ENCODE measurements around the gene FRMD4A. TPM values are rescaled to one million over a fixed set of nuclear protein-coding genes. Genes with fewer than 3 reads are reported as not detected.
"Not testable (repeated sequence)": the region's sequence is repeated elsewhere in the genome, so short reads cannot be mapped to it uniquely, and the experiment has no call there.

FRMD4A gene
- total and polyA plus RNA-seq, 7 donors, result 2.9 to 9.1 (median 6.2) TPM

DNA sequence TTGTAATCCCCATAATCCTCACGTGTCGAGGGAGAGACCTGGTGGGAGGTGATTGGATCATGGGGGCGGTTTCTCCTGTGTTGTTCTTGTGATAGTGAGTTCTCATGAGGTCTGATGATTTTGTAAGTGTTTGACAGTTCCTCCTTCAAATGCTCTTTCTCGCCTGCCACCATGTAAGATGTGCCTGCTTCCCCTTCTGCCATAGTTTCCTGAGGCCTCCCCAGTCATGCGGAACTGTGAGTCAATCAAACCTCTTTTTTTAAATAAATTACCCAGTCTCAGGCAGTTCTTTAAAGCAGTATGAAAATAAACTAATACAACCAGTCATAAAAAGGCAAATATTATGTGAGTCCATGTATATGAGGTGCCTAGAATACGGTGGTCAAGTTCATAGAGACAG, 87.5 kb downstream of the FRMD4A start:
- intact Hi-C loops (cut with DNase I), result no loop called here
- no peaks in the 10 kb centered on the region for H3K36me3 ChIP-seq (ENCODE audit: insufficient read depth in 1 of 2, low read depth in 1 of 2)
- no peaks in the 10 kb centered on the region for H3K4me1 ChIP-seq
- no peak for TF ChIP-seq CTCF (IDR thresholded peaks at IDR 0.05)
- H3K27me3 ChIP-seq (ENCODE audit: insufficient read depth in 3 of 3, low read length in 2 of 3), result no peaks in the 10 kb centered on the region
- H3K27ac ChIP-seq, result no peak overlapping the region
- ATAC-seq (no peak), DNase-seq (no peak)
- WGBS, 3 donors, result 82 to 94% (median 88%) methylated on average over 6 of the region's 6 CpGs
- no peaks in the 10 kb centered on the region for H3K9me3 ChIP-seq
- no peak overlapping the region for H3K4me3 ChIP-seq

- no peak for TF ChIP-seq CTCF (IDR thresholded peaks at IDR 0.05)
- 57 to 67% (median 65%) methylated on average over 1 of the region's 1 CpG for WGBS, 3 donors
- intact Hi-C loops (cut with DNase I), result no loop called here
These were observed 89.5 kb downstream of the FRMD4A start for GRCh38 chr10:14241196-14241595.

DNA sequence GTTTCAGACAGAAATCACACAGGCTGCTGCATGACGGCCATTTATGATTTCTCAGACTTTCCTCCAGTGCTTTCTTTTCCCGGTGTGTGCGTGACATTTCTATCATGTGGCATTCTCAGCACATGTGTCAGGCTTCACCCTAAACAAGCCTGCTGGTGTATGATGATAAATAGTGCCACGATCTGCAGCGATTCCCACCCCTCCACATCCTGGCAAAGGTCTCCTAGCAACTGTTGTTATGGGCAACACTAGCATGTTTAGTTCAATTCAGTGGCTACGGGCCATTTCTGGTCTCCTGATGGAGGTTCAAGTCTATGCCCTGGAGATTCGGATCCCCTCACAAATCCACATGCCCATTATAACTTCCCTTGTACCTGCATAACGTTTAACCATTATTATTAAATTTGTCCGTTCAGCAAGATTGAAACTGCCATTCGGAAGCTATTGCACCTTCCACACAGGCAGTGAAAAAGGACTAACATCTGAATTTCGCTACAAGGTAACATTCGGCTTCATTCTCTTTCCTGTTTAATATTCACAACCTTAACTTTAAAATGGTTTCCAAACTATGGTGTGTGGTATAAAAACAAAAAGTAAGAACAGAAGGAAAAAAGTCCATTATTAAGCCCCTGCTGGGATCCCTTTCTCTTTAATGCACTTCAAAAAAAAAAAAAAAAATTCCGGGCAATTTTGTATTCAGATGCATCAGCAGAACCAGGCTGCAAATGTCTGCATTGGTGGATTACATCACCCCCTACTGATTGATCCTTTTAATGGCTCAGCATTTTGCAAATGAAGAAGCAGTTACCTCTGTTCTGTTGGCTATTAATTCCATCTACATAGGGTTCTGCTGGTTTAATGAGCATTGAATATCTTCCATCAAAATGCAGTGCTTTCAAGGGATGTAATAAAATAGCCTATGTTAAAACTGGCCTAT, 90.2 kb downstream of the FRMD4A start:
- intact Hi-C loops (cut with DNase I), result no loop called here

More at GRCh38 chr10:14241196-14241595, 89.5 kb downstream of the FRMD4A start:
- DNase-seq (no peak), ATAC-seq (no peak)
- no peaks in the 10 kb centered on the region for H3K9me3 ChIP-seq
- H3K27me3 ChIP-seq (ENCODE audit: insufficient read depth in 3 of 3, low read length in 2 of 3), result no peaks in the 10 kb centered on the region
- H3K27ac ChIP-seq, result no peak overlapping the region
- H3K4me3 ChIP-seq, result no peak overlapping the region
- H3K4me1 ChIP-seq, result no peaks in the 10 kb centered on the region
- no peaks in the 10 kb centered on the region for H3K36me3 ChIP-seq (ENCODE audit: insufficient read depth in 1 of 2, low read depth in 1 of 2)

GRCh38 chr10:14238659-14239058, 92.1 kb downstream of the FRMD4A start:
- DNase-seq; ATAC-seq; H3K27me3 ChIP-seq (ENCODE audit: insufficient read depth in 3 of 3, low read length in 2 of 3); H3K4me3 ChIP-seq; H3K27ac ChIP-seq; H3K9me3 ChIP-seq; H3K4me1 ChIP-seq; intact Hi-C loops (cut with DNase I); H3K36me3 ChIP-seq (ENCODE audit: insufficient read depth in 1 of 2, low read depth in 1 of 2): not testable (repeated sequence)
- WGBS, 3 donors, result 94 to 98% (median 96%) methylated on average over 3 of the region's 3 CpGs

More for the DNA sequence above, 90.2 kb downstream of the FRMD4A start:
- Histone ChIP-seq H3K4me1 (no peaks in the 10 kb centered on the region), H3K36me3 (ENCODE audit: insufficient read depth in 1 of 2, low read depth in 1 of 2) (no peaks in the 10 kb centered on the region), H3K27me3 (ENCODE audit: insufficient read depth in 3 of 3, low read length in 2 of 3) (no peaks in the 10 kb centered on the region), H3K9me3 (no peaks in the 10 kb centered on the region), H3K27ac (no peak overlapping the region), H3K4me3 (no peak overlapping the region)
- 47 to 52% (median 49%) methylated on average over 13 of the region's 13 CpGs for WGBS, 3 donors
- no peak for ATAC-seq
- no peak for TF ChIP-seq CTCF (IDR thresholded peaks at IDR 0.05)
- DNase-seq, result no peak

DNA sequence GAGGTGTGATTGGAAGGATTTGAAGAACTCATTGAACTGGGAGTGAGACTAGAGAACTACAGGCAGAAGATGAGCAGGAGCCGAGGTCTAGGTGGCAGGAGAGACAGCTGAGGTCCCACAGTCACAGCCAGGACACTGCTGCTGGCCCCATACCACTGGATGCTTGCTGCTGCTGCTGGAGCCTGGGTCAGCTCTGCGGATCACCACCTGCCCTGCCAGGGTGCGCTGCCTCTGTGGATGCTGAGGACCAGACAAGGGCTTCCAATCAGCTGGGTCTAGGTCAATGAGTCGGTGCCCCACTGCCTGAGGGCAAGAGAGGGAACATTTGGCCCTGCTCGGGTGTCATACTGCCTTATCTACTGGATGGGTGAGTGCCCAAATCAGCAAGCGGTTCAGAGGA, 94.4 kb downstream of the FRMD4A start:
- intact Hi-C loops (cut with DNase I), result no loop called here
- DNase-seq (no peak), ATAC-seq (no peak)
- no peak for TF ChIP-seq CTCF (IDR thresholded peaks at IDR 0.05)
- Histone ChIP-seq H3K36me3 (ENCODE audit: insufficient read depth in 1 of 2, low read depth in 1 of 2) (no peaks in the 10 kb centered on the region), H3K4me1 (no peaks in the 10 kb centered on the region), H3K9me3 (no peaks in the 10 kb centered on the region), H3K4me3 (no peak overlapping the region), H3K27ac (no peak overlapping the region), H3K27me3 (ENCODE audit: insufficient read depth in 3 of 3, low read length in 2 of 3) (no peaks in the 10 kb centered on the region)
- WGBS, 3 donors, result 40 to 45% (median 41%) methylated on average over 6 of the region's 6 CpGs

Data from psoas muscle (tissue), 8 donors.